ENCODE data around the gene REC114. TPM values are rescaled to one million over a fixed set of nuclear protein-coding genes. Genes with fewer than 3 reads are reported as not detected.
"Not testable (repeated sequence)": the region's sequence is repeated elsewhere in the genome, so short reads cannot be mapped to it uniquely, and the experiment has no call there.

Gene REC114
- polyA plus RNA-seq, 3 donors from 2014 or later = not detected

GRCh38 chr15:73518180-73518862 is 75.4 kb downstream of the REC114 start:
- peaks cover 0 to 6% (median 0%) of the 10 kb centered on the region in 6 donors for H3K9me3 Mint-ChIP-seq
- H3K27me3 Mint-ChIP-seq (ENCODE audit: low read depth in 3 of 3) = peaks cover 0 to 2% (median 2%) of the 10 kb centered on the region in 3 donors
- H3K27ac Mint-ChIP-seq = peak overlapping the region; percentile 66 to 83 (median 72)
- peaks cover 31 to 40% of the 10 kb centered on the region in 2 donors for H3K4me1 Mint-ChIP-seq
- no peak for DNase-seq
- peak overlapping the region; percentile 49 to 87 (median 54) for H3K4me3 Mint-ChIP-seq
- no peaks in the 10 kb centered on the region for H3K36me3 Mint-ChIP-seq

- H3K27me3 Mint-ChIP-seq (ENCODE audit: low read depth in 3 of 3) = peaks cover 0 to 2% (median 2%) of the 10 kb centered on the region in 3 donors
- H3K9me3 Mint-ChIP-seq = peaks cover 0 to 6% (median 0%) of the 10 kb centered on the region in 6 donors
- peak overlapping the region; percentile 49 to 87 (median 54) for H3K4me3 Mint-ChIP-seq
- peak; percentile 5 to 30 (median 15) for DNase-seq
- no peaks in the 10 kb centered on the region for H3K36me3 Mint-ChIP-seq
- H3K27ac Mint-ChIP-seq = peak overlapping the region; percentile 7 to 83 (median 72)
- H3K4me1 Mint-ChIP-seq = peaks cover 31 to 40% of the 10 kb centered on the region in 2 donors
Observed at GRCh38 chr15:73518876-73519733, 76.1 kb downstream of the REC114 start.

GRCh38 chr15:73522011-73522410 is 79.0 kb downstream of the REC114 start:
- Mint-ChIP-seq H3K4me3 (no peak overlapping the region), H3K9me3 (peaks cover 0 to 4% (median 0%) of the 10 kb centered on the region in 6 donors), H3K36me3 (peaks cover 0 to 4% (median 0%) of the 10 kb centered on the region in 3 donors), H3K27ac (peak overlapping the region in 3 of 6 donors; percentile 20 to 67 (median 42)), H3K27me3 (ENCODE audit: low read depth in 3 of 3) (peaks cover under 1 to 2% (median 2%) of the 10 kb centered on the region in 3 donors), H3K4me1 (peaks cover 25 to 32% of the 10 kb centered on the region in 2 donors)
- no peak for DNase-seq

GRCh38 chr15:73524919-73525318 is 82.0 kb downstream of the REC114 start:
- peaks cover 0 to 8% (median 0%) of the 10 kb centered on the region in 3 donors for H3K36me3 Mint-ChIP-seq
- DNase-seq = no peak
- H3K27ac Mint-ChIP-seq = no peak overlapping the region
- peaks cover 0 to 4% (median 0%) of the 10 kb centered on the region in 6 donors for H3K9me3 Mint-ChIP-seq
- no peak overlapping the region for H3K4me3 Mint-ChIP-seq
- H3K27me3 Mint-ChIP-seq (ENCODE audit: low read depth in 3 of 3) = peaks cover 2 to 7% (median 3%) of the 10 kb centered on the region in 3 donors
- peaks cover 1 to 6% of the 10 kb centered on the region in 2 donors for H3K4me1 Mint-ChIP-seq

- Mint-ChIP-seq H3K27me3 (ENCODE audit: low read depth in 3 of 3) (peaks cover 2 to 7% (median 3%) of the 10 kb centered on the region in 3 donors), H3K4me3 (no peak overlapping the region), H3K27ac (no peak overlapping the region), H3K4me1 (no peaks in the 10 kb centered on the region), H3K9me3 (peaks cover 0 to 4% (median 0%) of the 10 kb centered on the region in 6 donors), H3K36me3 (peaks cover 0 to 8% (median 4%) of the 10 kb centered on the region in 3 donors)
- DNase-seq = no peak
Observed at GRCh38 chr15:73527598-73527997, 84.6 kb downstream of the REC114 start.

- H3K27me3 Mint-ChIP-seq (ENCODE audit: low read depth in 3 of 3) = peaks cover 2 to 7% (median 3%) of the 10 kb centered on the region in 3 donors
- H3K27ac Mint-ChIP-seq = no peak overlapping the region
- no peaks in the 10 kb centered on the region for H3K4me1 Mint-ChIP-seq
- H3K4me3 Mint-ChIP-seq = no peak overlapping the region
- peaks cover 0 to 8% (median 4%) of the 10 kb centered on the region in 3 donors for H3K36me3 Mint-ChIP-seq
- no peak for DNase-seq
- peaks cover 0 to 4% (median 0%) of the 10 kb centered on the region in 6 donors for H3K9me3 Mint-ChIP-seq
Observed at GRCh38 chr15:73530649-73531048, 87.7 kb downstream of the REC114 start.

GRCh38 chr15:73538123-73538522 is 95.2 kb downstream of the REC114 start:
- DNase-seq = no peak
- Mint-ChIP-seq H3K36me3 (no peaks in the 10 kb centered on the region), H3K4me3 (no peak overlapping the region), H3K27me3 (ENCODE audit: low read depth in 3 of 3) (peaks cover 0 to 1% (median 0%) of the 10 kb centered on the region in 3 donors), H3K4me1 (no peaks in the 10 kb centered on the region), H3K9me3 (no peaks in the 10 kb centered on the region), H3K27ac (no peak overlapping the region)

GRCh38 chr15:73538563-73539211 is 95.7 kb downstream of the REC114 start:
- H3K36me3 Mint-ChIP-seq = no peaks in the 10 kb centered on the region
- peaks cover 0 to 1% (median 0%) of the 10 kb centered on the region in 3 donors for H3K27me3 Mint-ChIP-seq (ENCODE audit: low read depth in 3 of 3)
- no peaks in the 10 kb centered on the region for H3K4me1 Mint-ChIP-seq
- H3K4me3 Mint-ChIP-seq = no peak overlapping the region
- DNase-seq = no peak
- H3K9me3 Mint-ChIP-seq = no peaks in the 10 kb centered on the region
- no peak overlapping the region for H3K27ac Mint-ChIP-seq

GRCh38 chr15:73539212-73540128 is 96.5 kb downstream of the REC114 start:
- H3K4me3 Mint-ChIP-seq = no peak overlapping the region
- no peaks in the 10 kb centered on the region for H3K36me3 Mint-ChIP-seq
- no peaks in the 10 kb centered on the region for H3K4me1 Mint-ChIP-seq
- H3K9me3 Mint-ChIP-seq = no peaks in the 10 kb centered on the region
- DNase-seq = no peak
- H3K27ac Mint-ChIP-seq = no peak overlapping the region
- peaks cover 0 to 1% (median 0%) of the 10 kb centered on the region in 3 donors for H3K27me3 Mint-ChIP-seq (ENCODE audit: low read depth in 3 of 3)

GRCh38 chr15:73540161-73540560 is 97.2 kb downstream of the REC114 start:
- no peak overlapping the region for H3K4me3 Mint-ChIP-seq
- DNase-seq = no peak
- no peaks in the 10 kb centered on the region for H3K4me1 Mint-ChIP-seq
- H3K36me3 Mint-ChIP-seq = no peaks in the 10 kb centered on the region
- H3K27me3 Mint-ChIP-seq (ENCODE audit: low read depth in 3 of 3) = peaks cover 0 to 1% (median 0%) of the 10 kb centered on the region in 3 donors
- no peak overlapping the region for H3K27ac Mint-ChIP-seq
- no peaks in the 10 kb centered on the region for H3K9me3 Mint-ChIP-seq

- peaks cover 0 to 5% (median 0%) of the 10 kb centered on the region in 3 donors for H3K36me3 Mint-ChIP-seq
- peaks cover 0 to 1% (median 0%) of the 10 kb centered on the region in 3 donors for H3K27me3 Mint-ChIP-seq (ENCODE audit: low read depth in 3 of 3)
- no peaks in the 10 kb centered on the region for H3K9me3 Mint-ChIP-seq
- H3K4me1 Mint-ChIP-seq = no peaks in the 10 kb centered on the region
- no peak overlapping the region for H3K4me3 Mint-ChIP-seq
- H3K27ac Mint-ChIP-seq = no peak overlapping the region
- DNase-seq = no peak
Observed at GRCh38 chr15:73541479-73541878, 98.5 kb downstream of the REC114 start.

- not testable (repeated sequence) for H3K27me3 Mint-ChIP-seq (ENCODE audit: low read depth in 3 of 3); H3K36me3 Mint-ChIP-seq; H3K9me3 Mint-ChIP-seq; H3K27ac Mint-ChIP-seq; H3K4me3 Mint-ChIP-seq; H3K4me1 Mint-ChIP-seq; DNase-seq
Observed at GRCh38 chr15:73548925-73549324, 106.0 kb downstream of the REC114 start.

GRCh38 chr15:73550190-73550589 is 107.2 kb downstream of the REC114 start:
- no peak overlapping the region for H3K27ac Mint-ChIP-seq
- peaks cover 0 to 5% (median 0%) of the 10 kb centered on the region in 3 donors for H3K36me3 Mint-ChIP-seq
- no peaks in the 10 kb centered on the region for H3K9me3 Mint-ChIP-seq
- H3K4me1 Mint-ChIP-seq = no peaks in the 10 kb centered on the region
- no peak overlapping the region for H3K4me3 Mint-ChIP-seq
- no peak for DNase-seq
- H3K27me3 Mint-ChIP-seq (ENCODE audit: low read depth in 3 of 3) = peaks cover 0 to 4% (median 2%) of the 10 kb centered on the region in 3 donors

All from immature natural killer cell (primary cell).